Activated naive CD8-positive, alpha-beta T cell (primary cell): ENCODE measurements around the gene FZD7.

Experiments used
- H3K27ac Mint-ChIP-seq: one replicate; pipeline ENCODE4 v1.8.0; 2021; ENCODE audit warnings: mixed read lengths
- H3K27me3 Mint-ChIP-seq: one replicate; pipeline ENCODE4 v1.8.0; 2021; ENCODE audit warnings: mixed read lengths
- H3K36me3 Mint-ChIP-seq: one replicate; pipeline ENCODE4 v1.8.0; 2021; ENCODE audit warnings: mixed read lengths
- H3K4me1 Mint-ChIP-seq: one replicate; pipeline ENCODE4 v1.8.0; 2021; ENCODE audit warnings: low read depth, mixed read lengths
- H3K4me3 Mint-ChIP-seq: one replicate; pipeline ENCODE4 v1.8.0; 2021; ENCODE audit warnings: mild to moderate bottlenecking, mixed read lengths
- H3K9me3 Mint-ChIP-seq: one replicate; pipeline ENCODE4 v1.8.0; 2021; ENCODE audit warnings: low read depth, mixed read lengths

FZD7 gene

DNA sequence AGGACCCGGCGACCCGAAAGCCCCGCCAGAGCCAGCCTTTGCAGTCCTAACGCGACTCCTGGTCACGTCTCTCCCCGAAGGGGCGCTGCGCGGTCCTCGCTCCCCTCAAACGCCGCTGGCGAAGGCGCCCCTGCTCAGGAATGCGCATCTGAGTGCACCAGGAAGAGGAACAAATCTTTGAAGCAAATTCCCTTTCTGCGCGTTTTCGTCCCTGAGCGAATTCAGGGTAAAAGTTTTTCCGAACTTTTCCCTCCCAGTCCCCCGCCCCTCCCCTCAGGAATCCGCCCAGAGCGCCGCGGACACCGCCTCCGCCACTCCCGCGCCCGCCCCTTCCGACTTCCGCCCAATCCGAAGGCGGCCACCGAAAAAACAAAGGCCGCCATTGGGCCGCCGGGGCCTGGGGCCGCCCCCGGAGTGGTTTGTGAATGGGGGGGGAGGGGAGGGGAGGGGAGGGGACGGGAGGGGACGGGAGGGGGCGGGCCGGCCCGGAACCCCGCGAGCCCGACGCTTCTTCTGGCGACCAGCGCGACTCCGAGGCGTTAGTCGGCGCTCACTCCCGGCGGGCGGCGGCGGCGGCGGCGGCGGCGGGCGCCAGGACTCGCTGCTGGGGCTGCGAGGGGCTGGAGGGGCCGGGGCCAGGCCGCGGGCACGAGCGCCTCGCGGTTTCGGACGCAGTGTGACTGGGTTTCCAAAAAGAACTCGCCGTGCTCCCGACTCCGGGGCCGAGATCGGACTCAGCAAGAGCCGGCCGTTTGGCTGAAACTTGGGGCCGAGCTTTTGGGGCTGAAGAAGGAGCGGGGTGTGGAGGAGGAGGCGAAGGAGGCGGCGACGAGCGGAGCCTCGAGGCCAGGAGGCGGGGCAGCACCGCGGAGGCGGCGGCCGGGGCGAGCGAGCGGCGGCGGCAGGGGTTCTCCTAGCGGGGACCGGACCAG lies at the start of gene FZD7:
Gene FZD7 (plus strand): TSS at position 539 of the 932 bp plus-strand sequence. CDS start 793 bp downstream, outside the sequence.
- Mint-ChIP-seq H3K36me3 (no peaks in the 10 kb centered on the region), H3K4me1 (peaks cover 12% of the 10 kb centered on the region), H3K27ac (no peak within 1 kb of the TSS), H3K9me3 (no peaks in the 10 kb centered on the region), H3K4me3 (peak within 1 kb of the TSS; percentile 89), H3K27me3 (peaks cover 8% of the 10 kb centered on the region)

GRCh38 chr2:201984333-201984732 lies 49.3 kb upstream of the FZD7 start:
- no peaks in the 10 kb centered on the region for H3K4me1 Mint-ChIP-seq
- no peak overlapping the region for H3K27ac Mint-ChIP-seq
- no peaks in the 10 kb centered on the region for H3K27me3 Mint-ChIP-seq
- H3K36me3 Mint-ChIP-seq = no peaks in the 10 kb centered on the region
- no peaks in the 10 kb centered on the region for H3K9me3 Mint-ChIP-seq
- H3K4me3 Mint-ChIP-seq = no peak overlapping the region

- H3K4me1 Mint-ChIP-seq = no peaks in the 10 kb centered on the region
- no peak overlapping the region for H3K4me3 Mint-ChIP-seq
- no peaks in the 10 kb centered on the region for H3K9me3 Mint-ChIP-seq
- H3K36me3 Mint-ChIP-seq = no peaks in the 10 kb centered on the region
- H3K27me3 Mint-ChIP-seq = no peaks in the 10 kb centered on the region
- no peak overlapping the region for H3K27ac Mint-ChIP-seq
These were observed 48.7 kb upstream of the FZD7 start for GRCh38 chr2:201984800-201985525.

DNA sequence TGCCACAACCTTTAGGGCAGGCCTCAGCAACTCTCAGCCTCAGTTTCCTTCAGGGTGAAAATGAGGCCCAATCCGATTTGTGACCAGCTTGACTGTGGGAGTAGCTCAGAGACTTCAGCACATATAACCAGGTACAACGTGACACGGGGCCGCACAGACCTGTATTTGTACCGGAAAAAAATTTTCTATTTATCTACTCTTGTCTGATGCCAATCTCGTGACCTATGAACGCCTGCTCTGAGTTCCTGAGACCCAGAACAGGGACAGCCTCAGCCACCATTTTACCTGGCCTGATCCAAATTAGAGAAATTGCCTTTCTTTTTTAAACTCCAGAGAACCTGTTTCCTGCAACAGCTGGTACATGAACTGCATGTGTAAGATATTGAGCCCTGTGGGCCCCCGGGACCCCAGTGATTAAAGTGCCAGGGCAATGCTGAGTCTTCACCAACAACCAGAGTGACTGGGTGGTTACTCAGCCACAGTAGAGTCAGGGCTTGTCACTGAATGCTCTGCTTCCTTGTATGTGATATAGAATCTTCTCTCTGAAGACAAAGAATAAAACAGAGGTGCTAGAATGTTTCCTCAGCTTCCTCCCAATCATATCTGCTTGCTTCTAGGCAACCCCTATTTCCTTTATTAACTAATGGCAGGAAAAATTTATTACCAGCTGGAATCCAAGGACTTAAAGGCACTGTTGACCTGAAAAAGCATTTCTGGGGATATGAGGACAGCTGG lies 47.8 kb upstream of the FZD7 start:
- H3K4me1 Mint-ChIP-seq = no peaks in the 10 kb centered on the region
- no peak overlapping the region for H3K27ac Mint-ChIP-seq
- H3K36me3 Mint-ChIP-seq = no peaks in the 10 kb centered on the region
- H3K4me3 Mint-ChIP-seq = no peak overlapping the region
- no peaks in the 10 kb centered on the region for H3K9me3 Mint-ChIP-seq
- H3K27me3 Mint-ChIP-seq = no peaks in the 10 kb centered on the region

DNA sequence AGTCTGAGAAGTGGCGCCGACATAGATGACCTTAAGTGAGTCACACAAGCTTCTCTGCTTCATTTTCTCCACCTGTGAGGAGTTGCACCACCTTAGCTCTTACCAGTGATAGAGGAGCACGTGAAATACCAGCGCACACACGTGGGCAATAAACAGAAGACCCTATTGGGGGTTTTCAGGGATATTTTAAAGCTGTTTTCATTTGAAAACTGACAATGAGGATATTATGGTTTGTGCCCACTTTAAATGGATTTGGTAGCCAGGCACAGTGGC lies 47.3 kb upstream of the FZD7 start:
- H3K9me3 Mint-ChIP-seq = no peaks in the 10 kb centered on the region
- no peaks in the 10 kb centered on the region for H3K4me1 Mint-ChIP-seq
- no peaks in the 10 kb centered on the region for H3K27me3 Mint-ChIP-seq
- H3K4me3 Mint-ChIP-seq = no peak overlapping the region
- H3K36me3 Mint-ChIP-seq = no peaks in the 10 kb centered on the region
- H3K27ac Mint-ChIP-seq = no peak overlapping the region

DNA sequence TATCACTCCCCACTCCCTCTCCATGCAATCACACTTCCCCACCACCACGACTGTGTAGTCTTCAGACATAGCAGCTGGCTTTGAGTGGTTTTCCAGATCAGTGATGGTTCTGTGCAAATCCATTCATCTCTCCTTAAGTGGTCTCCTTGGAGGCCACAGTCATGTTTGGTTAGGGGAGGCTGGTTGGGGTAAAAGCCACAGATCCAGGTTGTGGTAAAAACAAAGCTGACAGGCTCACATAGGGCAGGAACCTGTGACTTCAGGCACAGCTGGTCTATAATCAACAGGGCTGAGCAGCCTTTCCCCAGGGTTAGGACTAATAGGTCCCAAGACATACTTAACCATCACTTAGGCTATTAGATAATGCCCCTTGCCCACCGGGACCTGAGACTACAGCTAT lies 46.2 kb upstream of the FZD7 start:
- Mint-ChIP-seq H3K4me3 (no peak overlapping the region), H3K9me3 (no peaks in the 10 kb centered on the region), H3K36me3 (no peaks in the 10 kb centered on the region), H3K4me1 (no peaks in the 10 kb centered on the region), H3K27ac (no peak overlapping the region), H3K27me3 (no peaks in the 10 kb centered on the region)

GRCh38 chr2:201990069-201990468 lies 43.6 kb upstream of the FZD7 start:
- no peak overlapping the region for H3K27ac Mint-ChIP-seq
- H3K9me3 Mint-ChIP-seq = no peaks in the 10 kb centered on the region
- H3K27me3 Mint-ChIP-seq = no peaks in the 10 kb centered on the region
- H3K4me3 Mint-ChIP-seq = no peak overlapping the region
- H3K36me3 Mint-ChIP-seq = no peaks in the 10 kb centered on the region
- no peaks in the 10 kb centered on the region for H3K4me1 Mint-ChIP-seq

GRCh38 chr2:201992960-201993359 lies 40.7 kb upstream of the FZD7 start:
- Mint-ChIP-seq H3K4me1 (no peaks in the 10 kb centered on the region), H3K36me3 (no peaks in the 10 kb centered on the region), H3K27me3 (peaks cover 2% of the 10 kb centered on the region), H3K9me3 (no peaks in the 10 kb centered on the region), H3K4me3 (no peak overlapping the region), H3K27ac (no peak overlapping the region)

GRCh38 chr2:201994973-201995638 lies 38.5 kb upstream of the FZD7 start:
- Mint-ChIP-seq H3K4me3 (no peak overlapping the region), H3K27me3 (peaks cover 2% of the 10 kb centered on the region), H3K27ac (no peak overlapping the region), H3K9me3 (no peaks in the 10 kb centered on the region), H3K4me1 (no peaks in the 10 kb centered on the region), H3K36me3 (no peaks in the 10 kb centered on the region)

- H3K27ac Mint-ChIP-seq = no peak overlapping the region
- H3K4me3 Mint-ChIP-seq = no peak overlapping the region
- no peaks in the 10 kb centered on the region for H3K9me3 Mint-ChIP-seq
- H3K4me1 Mint-ChIP-seq = no peaks in the 10 kb centered on the region
- H3K27me3 Mint-ChIP-seq = peaks cover 2% of the 10 kb centered on the region
- no peaks in the 10 kb centered on the region for H3K36me3 Mint-ChIP-seq
These were observed 37.6 kb upstream of the FZD7 start for GRCh38 chr2:201996006-201996405.

DNA sequence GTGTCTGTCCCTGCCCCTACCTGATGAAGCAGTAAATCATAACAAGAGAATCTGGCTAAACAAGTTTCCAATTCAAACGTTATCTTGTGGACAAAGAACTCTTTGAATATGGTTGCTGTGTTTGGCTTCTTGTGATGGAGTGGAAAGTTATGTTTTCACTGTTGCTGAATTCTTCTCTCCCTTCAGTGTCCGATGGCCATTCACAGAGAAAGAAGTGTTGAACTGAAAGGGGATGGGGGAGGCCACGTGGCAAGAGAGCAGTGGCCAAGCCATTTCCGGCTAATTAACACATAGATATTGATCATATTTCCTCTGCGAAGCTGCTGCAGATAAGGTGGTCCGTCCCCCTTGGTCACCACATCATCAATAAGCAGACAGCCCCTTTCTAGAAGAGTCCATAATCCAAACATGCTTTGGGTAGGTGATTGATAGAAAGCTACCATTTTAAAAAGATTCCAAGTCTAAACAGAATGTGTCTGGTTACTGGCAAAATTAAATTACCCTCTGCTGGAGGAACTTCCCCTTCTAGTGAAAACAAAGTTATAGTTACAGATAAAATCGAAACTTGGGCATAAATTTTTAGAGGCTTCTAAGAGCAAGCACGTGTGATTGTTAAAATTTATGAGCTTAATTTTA lies 36.9 kb upstream of the FZD7 start:
- Mint-ChIP-seq H3K27me3 (peaks cover 2% of the 10 kb centered on the region), H3K36me3 (no peaks in the 10 kb centered on the region), H3K9me3 (no peaks in the 10 kb centered on the region), H3K4me1 (no peaks in the 10 kb centered on the region), H3K27ac (no peak overlapping the region), H3K4me3 (no peak overlapping the region)

GRCh38 chr2:201999279-201999678 lies 34.4 kb upstream of the FZD7 start:
- Mint-ChIP-seq H3K9me3 (no peaks in the 10 kb centered on the region), H3K4me1 (no peaks in the 10 kb centered on the region), H3K36me3 (no peaks in the 10 kb centered on the region), H3K27me3 (peaks cover 2% of the 10 kb centered on the region), H3K4me3 (no peak overlapping the region), H3K27ac (no peak overlapping the region)

- H3K9me3 Mint-ChIP-seq = no peaks in the 10 kb centered on the region
- no peaks in the 10 kb centered on the region for H3K36me3 Mint-ChIP-seq
- no peaks in the 10 kb centered on the region for H3K4me1 Mint-ChIP-seq
- no peak overlapping the region for H3K4me3 Mint-ChIP-seq
- H3K27me3 Mint-ChIP-seq = peaks cover 1% of the 10 kb centered on the region
- no peak overlapping the region for H3K27ac Mint-ChIP-seq
These were observed 31.8 kb upstream of the FZD7 start for GRCh38 chr2:202001826-202002225.

GRCh38 chr2:202002381-202002780 lies 31.3 kb upstream of the FZD7 start:
- Mint-ChIP-seq H3K36me3 (no peaks in the 10 kb centered on the region), H3K27me3 (peaks cover 1% of the 10 kb centered on the region), H3K4me1 (no peaks in the 10 kb centered on the region), H3K4me3 (no peak overlapping the region), H3K27ac (no peak overlapping the region), H3K9me3 (no peaks in the 10 kb centered on the region)
